Epithelial cell of esophagus (primary cell): ENCODE measurements around the gene UNC5CL.
A peak's percentile ranks its signal among the peaks of the same experiment; 100 is the strongest.

Experiments
- DNase-seq: peaks from one replicate; pipeline ENCODE4 v3.0.0; 2010; ENCODE audit warnings: low read depth
- H3K4me3 ChIP-seq: 2 replicates; pipeline ENCODE4 v1.5.1; 2011; ENCODE audit warnings: mild to moderate bottlenecking, low read length, control low read depth
- CTCF ChIP-seq: IDR thresholded peaks from 2 replicates; pipeline ENCODE4 v1.5.1; 2011; ENCODE audit warnings: low read depth, mild to moderate bottlenecking, low read length, control low read depth, inconsistent platforms; ENCODE audit not compliant: insufficient read depth; ENCODE audit errors: missing control alignments

The UNC5CL gene

GRCh38 chr6:40988634-40989033 lies 50.4 kb downstream of the UNC5CL start:
- DNase-seq, result peak; percentile 13
- no peak for TF ChIP-seq CTCF

GRCh38 chr6:40986921-40987819 lies 51.9 kb downstream of the UNC5CL start:
- no peak for TF ChIP-seq CTCF

More at GRCh38 chr6:40988634-40989033, 50.4 kb downstream of the UNC5CL start:
- H3K4me3 ChIP-seq, result no peak overlapping the region

GRCh38 chr6:40986364-40986763 lies 52.7 kb downstream of the UNC5CL start:
- no peak for DNase-seq
- no peak for TF ChIP-seq CTCF
- H3K4me3 ChIP-seq, result no peak overlapping the region

More at GRCh38 chr6:40986921-40987819, 51.9 kb downstream of the UNC5CL start:
- no peak for DNase-seq
- no peak overlapping the region for H3K4me3 ChIP-seq

- H3K4me3 ChIP-seq, result no peak overlapping the region
- DNase-seq, result no peak
- no peak for TF ChIP-seq CTCF
These were observed 55.3 kb downstream of the UNC5CL start for GRCh38 chr6:40983752-40984151.

- H3K4me3 ChIP-seq, result no peak overlapping the region
- TF ChIP-seq CTCF, result no peak
- no peak for DNase-seq
These were observed 56.1 kb downstream of the UNC5CL start for GRCh38 chr6:40982917-40983316.

GRCh38 chr6:40978687-40979289 lies 60.2 kb downstream of the UNC5CL start:
- H3K4me3 ChIP-seq, result no peak overlapping the region
- DNase-seq, result no peak
- no peak for TF ChIP-seq CTCF
